GM23338 (cell line): Measurements from ENCODE around the gene RXYLT1. TPM values are rescaled to one million over a fixed set of nuclear protein-coding genes. Genes with fewer than 3 reads are reported as not detected.

ENCODE experiments used
- ATAC-seq: fragments of 200-7000 bp; cut with Tn5 transposase; 3 replicates; pipeline ENCODE4 v1.9.1; 2020
- DNase-seq: peaks from one replicate; pipeline ENCODE4 v3.0.0-alpha.2; 2015; ENCODE audit warnings: low spot score
- H2AFZ ChIP-seq: fragments of 200-600 bp; sonication (generic); 2 replicates; pipeline ENCODE4 v1.8.0; 2016; ENCODE audit warnings: antibody characterized with exemption, mild to moderate bottlenecking, moderate library complexity
- H3F3A ChIP-seq: fragments of 200-600 bp; sonication (generic); replicated peaks from 2 replicates; pipeline ENCODE4 v1.8.0; 2017; ENCODE audit warnings: antibody characterized with exemption, mixed run types, low read depth
- H3K27ac ChIP-seq: fragments of 200-600 bp; sonication (generic); 2 replicates; pipeline ENCODE4 v1.6.1; 2016; ENCODE audit warnings: low read depth
- H3K27me3 ChIP-seq: fragments of 200-600 bp; sonication (generic); 2 replicates; pipeline ENCODE4 v1.8.0; 2016; ENCODE audit warnings: mild to moderate bottlenecking, mixed run types, moderate library complexity; ENCODE audit not compliant: insufficient read depth
- H3K36me3 ChIP-seq: fragments of 200-600 bp; sonication (generic); 2 replicates; pipeline ENCODE4 v1.8.0; 2016; ENCODE audit warnings: mild to moderate bottlenecking; ENCODE audit not compliant: insufficient read depth
- H3K4me1 ChIP-seq: fragments of 200-600 bp; sonication (generic); 2 replicates; pipeline ENCODE4 v1.8.0; 2016; ENCODE audit warnings: mild to moderate bottlenecking, moderate library complexity; ENCODE audit not compliant: insufficient read depth
- H3K4me2 ChIP-seq: fragments of 200-600 bp; sonication (generic); 2 replicates; pipeline ENCODE4 v1.7.1; 2017; ENCODE audit warnings: mixed run types
- H3K4me3 ChIP-seq: fragments of 200-600 bp; sonication (generic); 2 replicates; pipeline ENCODE4 v1.6.1; 2016; ENCODE audit warnings: mixed run types
- H3K79me2 ChIP-seq: fragments of 200-600 bp; sonication (generic); replicated peaks from 2 replicates; pipeline ENCODE4 v1.8.0; 2017; ENCODE audit warnings: mild to moderate bottlenecking; ENCODE audit not compliant: insufficient read depth
- H3K9me2 ChIP-seq: fragments of 200-600 bp; sonication (generic); 2 replicates; pipeline ENCODE4 v1.8.0; 2017; ENCODE audit not compliant: insufficient read depth
- H4K20me1 ChIP-seq: fragments of 200-600 bp; sonication (generic); replicated peaks from 2 replicates; pipeline ENCODE4 v1.8.0; 2017; ENCODE audit warnings: mild to moderate bottlenecking; ENCODE audit not compliant: insufficient read depth
- H3K27ac Mint-ChIP-seq: 2 replicates; pipeline ENCODE4 v1.8.0; 2020; ENCODE audit warnings: inconsistent platforms, mild to moderate bottlenecking, moderate library complexity, mixed read lengths
- H3K27me3 Mint-ChIP-seq: 3 replicates; pipeline ENCODE4 v1.8.0; 2022; ENCODE audit warnings: low read depth, mild to moderate bottlenecking, moderate library complexity, mixed read lengths, inconsistent platforms; ENCODE audit not compliant: insufficient read depth, poor library complexity
- H3K36me3 Mint-ChIP-seq: 3 replicates; pipeline ENCODE4 v1.8.0; 2021; ENCODE audit warnings: low read depth, mild to moderate bottlenecking, inconsistent platforms, moderate library complexity, mixed read lengths
- H3K4me1 Mint-ChIP-seq: 3 replicates; pipeline ENCODE4 v1.8.0; 2020; ENCODE audit warnings: mild to moderate bottlenecking, inconsistent platforms, mixed read lengths
- H3K4me3 Mint-ChIP-seq: 3 replicates; pipeline ENCODE4 v1.8.0; 2021; ENCODE audit warnings: moderate library complexity, mild to moderate bottlenecking, inconsistent platforms, mixed read lengths
- H3K9me3 Mint-ChIP-seq: 3 replicates; pipeline ENCODE4 v1.8.0; 2020; ENCODE audit warnings: moderate library complexity, mild to moderate bottlenecking, inconsistent platforms, mixed read lengths
- CREB1 ChIP-seq: fragments of 250-450 bp; sonication (Bioruptor Pico); IDR thresholded peaks from 2 replicates; pipeline ENCODE4 v1.5.0; 2020; ENCODE audit warnings: low read depth, mild to moderate bottlenecking, moderate library complexity
- EZH2 ChIP-seq: fragments of 200-600 bp; sonication (generic); IDR thresholded peaks from one replicate; pipeline ENCODE4 v1.8.0; 2017; ENCODE audit warnings: antibody characterized with exemption, mild to moderate bottlenecking, low read depth; ENCODE audit not compliant: unreplicated experiment
- EZH2phosphoT487 ChIP-seq: fragments of 200-600 bp; sonication (generic); IDR thresholded peaks from one replicate; pipeline ENCODE4 v1.8.1; 2018; ENCODE audit warnings: antibody characterized with exemption; ENCODE audit not compliant: unreplicated experiment
- JUNB ChIP-seq: IDR thresholded peaks from one replicate; pipeline ENCODE4 v1.6.1; 2016; ENCODE audit warnings: antibody characterized with exemption; ENCODE audit not compliant: unreplicated experiment
- NANOG ChIP-seq: IDR thresholded peaks from 2 replicates; pipeline ENCODE4 v1.6.1; 2016; ENCODE audit warnings: antibody characterized with exemption, borderline replicate concordance
- POLR2AphosphoS5 ChIP-seq: IDR thresholded peaks from 2 replicates; pipeline ENCODE4 v1.6.1; 2016; ENCODE audit warnings: antibody characterized with exemption, low read depth
- STAT1 ChIP-seq: IDR thresholded peaks from one replicate; pipeline ENCODE4 v1.6.1; 2016; ENCODE audit warnings: antibody characterized with exemption; ENCODE audit not compliant: unreplicated experiment
- ZNF114 ChIP-seq: fragments of 250-450 bp; sonication (Bioruptor Pico); IDR thresholded peaks from 2 replicates; pipeline ENCODE4 v1.5.0; 2020; ENCODE audit warnings: mild to moderate bottlenecking, moderate library complexity
- ZNF331 ChIP-seq: fragments of 250-450 bp; sonication (Bioruptor Pico); IDR thresholded peaks from 2 replicates; pipeline ENCODE4 v1.5.0; 2020; ENCODE audit warnings: low read depth, mild to moderate bottlenecking, moderate library complexity
- polyA plus RNA-seq: library from polyadenylated mRNA; unstranded; fragments of >200 nt; fragmentation: Nextera tagmentation; extraction: Ambion mirVana; gene quantifications from 2 replicates; pipeline ENCODE4 v1.2.1, GENCODE V29; 2016
- total RNA-seq: library from RNA; depleted of rRNA; stranded (reverse); fragments of >200 nt; shearing (Covaris generic); gene quantifications from 2 replicates; pipeline ENCODE4 v1.2.3, GENCODE V29; 2014
- TF ChIP-seq, protein P1 (sequence below): IDR thresholded peaks from one replicate; pipeline ENCODE4 v1.6.1; 2018; ENCODE audit warnings: antibody characterized with exemption; ENCODE audit not compliant: unreplicated experiment
- TF ChIP-seq, protein P2 (sequence below), 2 experiments: fragments of 200-600 bp in 1 of 2; sonication (generic) in 1 of 2; conservative IDR thresholded peaks; 2 replicates each; pipeline versions ENCODE4 v1.5.1 to v1.6.1; 2016 to 2017; ENCODE audit warnings: antibody characterized with exemption in 2 of 2, low read depth in 2 of 2, mild to moderate bottlenecking in 2 of 2, moderate library complexity in 1 of 2
- TF ChIP-seq, protein P3 (sequence below): fragments of 250-450 bp; sonication (Bioruptor Pico); IDR thresholded peaks from 2 replicates; pipeline ENCODE4 v1.5.0; 2020; ENCODE audit warnings: mild to moderate bottlenecking, moderate library complexity
- TF ChIP-seq, protein P4 (sequence below): IDR thresholded peaks from 2 replicates; pipeline ENCODE4 v1.6.1; 2016; ENCODE audit warnings: antibody characterized with exemption

RXYLT1 gene
- total and polyA plus RNA-seq, 2 experiments from 2014 or later, result 10.1 to 11.1 TPM

DNA sequence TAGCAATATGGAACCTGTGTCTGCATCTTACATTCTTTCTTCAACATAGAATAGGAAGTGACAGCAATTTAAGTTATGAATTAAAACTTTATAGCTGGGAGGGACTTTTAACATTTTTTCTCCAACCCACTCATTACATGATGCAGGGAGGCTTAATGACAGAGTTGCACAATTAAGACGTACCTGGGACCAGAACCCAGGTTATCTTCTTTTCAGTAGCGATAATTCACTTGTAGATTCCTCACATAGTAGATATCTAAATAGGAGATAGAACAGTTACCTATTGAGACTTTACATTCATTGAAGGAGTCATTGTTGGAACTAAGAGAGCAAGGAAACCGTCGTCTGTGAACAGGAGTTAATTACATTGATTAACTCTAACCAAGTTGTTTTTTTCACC is 69.9 kb downstream of the RXYLT1 start:
- no peak overlapping the region for H3K4me3 ChIP-seq
- H3K4me2 ChIP-seq, result no peak overlapping the region
- peaks cover 70% of the 10 kb centered on the region for H3K79me2 ChIP-seq
- H3K4me1 Mint-ChIP-seq, result peaks cover 20% of the 10 kb centered on the region
- no peak for TF ChIP-seq CREB1
- TF ChIP-seq NANOG, result no peak
- TF ChIP-seq ZNF114 (CRISPR knock-in tag), result no peak
- no peak for TF ChIP-seq POLR2AphosphoS5
- no peak for TF ChIP-seq EZH2phosphoT487
- TF ChIP-seq JUNB, result no peak
- TF ChIP-seq, protein P1, sequence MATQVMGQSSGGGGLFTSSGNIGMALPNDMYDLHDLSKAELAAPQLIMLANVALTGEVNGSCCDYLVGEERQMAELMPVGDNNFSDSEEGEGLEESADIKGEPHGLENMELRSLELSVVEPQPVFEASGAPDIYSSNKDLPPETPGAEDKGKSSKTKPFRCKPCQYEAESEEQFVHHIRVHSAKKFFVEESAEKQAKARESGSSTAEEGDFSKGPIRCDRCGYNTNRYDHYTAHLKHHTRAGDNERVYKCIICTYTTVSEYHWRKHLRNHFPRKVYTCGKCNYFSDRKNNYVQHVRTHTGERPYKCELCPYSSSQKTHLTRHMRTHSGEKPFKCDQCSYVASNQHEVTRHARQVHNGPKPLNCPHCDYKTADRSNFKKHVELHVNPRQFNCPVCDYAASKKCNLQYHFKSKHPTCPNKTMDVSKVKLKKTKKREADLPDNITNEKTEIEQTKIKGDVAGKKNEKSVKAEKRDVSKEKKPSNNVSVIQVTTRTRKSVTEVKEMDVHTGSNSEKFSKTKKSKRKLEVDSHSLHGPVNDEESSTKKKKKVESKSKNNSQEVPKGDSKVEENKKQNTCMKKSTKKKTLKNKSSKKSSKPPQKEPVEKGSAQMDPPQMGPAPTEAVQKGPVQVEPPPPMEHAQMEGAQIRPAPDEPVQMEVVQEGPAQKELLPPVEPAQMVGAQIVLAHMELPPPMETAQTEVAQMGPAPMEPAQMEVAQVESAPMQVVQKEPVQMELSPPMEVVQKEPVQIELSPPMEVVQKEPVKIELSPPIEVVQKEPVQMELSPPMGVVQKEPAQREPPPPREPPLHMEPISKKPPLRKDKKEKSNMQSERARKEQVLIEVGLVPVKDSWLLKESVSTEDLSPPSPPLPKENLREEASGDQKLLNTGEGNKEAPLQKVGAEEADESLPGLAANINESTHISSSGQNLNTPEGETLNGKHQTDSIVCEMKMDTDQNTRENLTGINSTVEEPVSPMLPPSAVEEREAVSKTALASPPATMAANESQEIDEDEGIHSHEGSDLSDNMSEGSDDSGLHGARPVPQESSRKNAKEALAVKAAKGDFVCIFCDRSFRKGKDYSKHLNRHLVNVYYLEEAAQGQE, result no peak
- TF ChIP-seq, protein P2, sequence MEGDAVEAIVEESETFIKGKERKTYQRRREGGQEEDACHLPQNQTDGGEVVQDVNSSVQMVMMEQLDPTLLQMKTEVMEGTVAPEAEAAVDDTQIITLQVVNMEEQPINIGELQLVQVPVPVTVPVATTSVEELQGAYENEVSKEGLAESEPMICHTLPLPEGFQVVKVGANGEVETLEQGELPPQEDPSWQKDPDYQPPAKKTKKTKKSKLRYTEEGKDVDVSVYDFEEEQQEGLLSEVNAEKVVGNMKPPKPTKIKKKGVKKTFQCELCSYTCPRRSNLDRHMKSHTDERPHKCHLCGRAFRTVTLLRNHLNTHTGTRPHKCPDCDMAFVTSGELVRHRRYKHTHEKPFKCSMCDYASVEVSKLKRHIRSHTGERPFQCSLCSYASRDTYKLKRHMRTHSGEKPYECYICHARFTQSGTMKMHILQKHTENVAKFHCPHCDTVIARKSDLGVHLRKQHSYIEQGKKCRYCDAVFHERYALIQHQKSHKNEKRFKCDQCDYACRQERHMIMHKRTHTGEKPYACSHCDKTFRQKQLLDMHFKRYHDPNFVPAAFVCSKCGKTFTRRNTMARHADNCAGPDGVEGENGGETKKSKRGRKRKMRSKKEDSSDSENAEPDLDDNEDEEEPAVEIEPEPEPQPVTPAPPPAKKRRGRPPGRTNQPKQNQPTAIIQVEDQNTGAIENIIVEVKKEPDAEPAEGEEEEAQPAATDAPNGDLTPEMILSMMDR (conservative IDR thresholded peaks at IDR 0.05; ENCODE audit: low read depth in 2 of 2), result no peak
- TF ChIP-seq STAT1, result no peak
- TF ChIP-seq, protein P3, sequence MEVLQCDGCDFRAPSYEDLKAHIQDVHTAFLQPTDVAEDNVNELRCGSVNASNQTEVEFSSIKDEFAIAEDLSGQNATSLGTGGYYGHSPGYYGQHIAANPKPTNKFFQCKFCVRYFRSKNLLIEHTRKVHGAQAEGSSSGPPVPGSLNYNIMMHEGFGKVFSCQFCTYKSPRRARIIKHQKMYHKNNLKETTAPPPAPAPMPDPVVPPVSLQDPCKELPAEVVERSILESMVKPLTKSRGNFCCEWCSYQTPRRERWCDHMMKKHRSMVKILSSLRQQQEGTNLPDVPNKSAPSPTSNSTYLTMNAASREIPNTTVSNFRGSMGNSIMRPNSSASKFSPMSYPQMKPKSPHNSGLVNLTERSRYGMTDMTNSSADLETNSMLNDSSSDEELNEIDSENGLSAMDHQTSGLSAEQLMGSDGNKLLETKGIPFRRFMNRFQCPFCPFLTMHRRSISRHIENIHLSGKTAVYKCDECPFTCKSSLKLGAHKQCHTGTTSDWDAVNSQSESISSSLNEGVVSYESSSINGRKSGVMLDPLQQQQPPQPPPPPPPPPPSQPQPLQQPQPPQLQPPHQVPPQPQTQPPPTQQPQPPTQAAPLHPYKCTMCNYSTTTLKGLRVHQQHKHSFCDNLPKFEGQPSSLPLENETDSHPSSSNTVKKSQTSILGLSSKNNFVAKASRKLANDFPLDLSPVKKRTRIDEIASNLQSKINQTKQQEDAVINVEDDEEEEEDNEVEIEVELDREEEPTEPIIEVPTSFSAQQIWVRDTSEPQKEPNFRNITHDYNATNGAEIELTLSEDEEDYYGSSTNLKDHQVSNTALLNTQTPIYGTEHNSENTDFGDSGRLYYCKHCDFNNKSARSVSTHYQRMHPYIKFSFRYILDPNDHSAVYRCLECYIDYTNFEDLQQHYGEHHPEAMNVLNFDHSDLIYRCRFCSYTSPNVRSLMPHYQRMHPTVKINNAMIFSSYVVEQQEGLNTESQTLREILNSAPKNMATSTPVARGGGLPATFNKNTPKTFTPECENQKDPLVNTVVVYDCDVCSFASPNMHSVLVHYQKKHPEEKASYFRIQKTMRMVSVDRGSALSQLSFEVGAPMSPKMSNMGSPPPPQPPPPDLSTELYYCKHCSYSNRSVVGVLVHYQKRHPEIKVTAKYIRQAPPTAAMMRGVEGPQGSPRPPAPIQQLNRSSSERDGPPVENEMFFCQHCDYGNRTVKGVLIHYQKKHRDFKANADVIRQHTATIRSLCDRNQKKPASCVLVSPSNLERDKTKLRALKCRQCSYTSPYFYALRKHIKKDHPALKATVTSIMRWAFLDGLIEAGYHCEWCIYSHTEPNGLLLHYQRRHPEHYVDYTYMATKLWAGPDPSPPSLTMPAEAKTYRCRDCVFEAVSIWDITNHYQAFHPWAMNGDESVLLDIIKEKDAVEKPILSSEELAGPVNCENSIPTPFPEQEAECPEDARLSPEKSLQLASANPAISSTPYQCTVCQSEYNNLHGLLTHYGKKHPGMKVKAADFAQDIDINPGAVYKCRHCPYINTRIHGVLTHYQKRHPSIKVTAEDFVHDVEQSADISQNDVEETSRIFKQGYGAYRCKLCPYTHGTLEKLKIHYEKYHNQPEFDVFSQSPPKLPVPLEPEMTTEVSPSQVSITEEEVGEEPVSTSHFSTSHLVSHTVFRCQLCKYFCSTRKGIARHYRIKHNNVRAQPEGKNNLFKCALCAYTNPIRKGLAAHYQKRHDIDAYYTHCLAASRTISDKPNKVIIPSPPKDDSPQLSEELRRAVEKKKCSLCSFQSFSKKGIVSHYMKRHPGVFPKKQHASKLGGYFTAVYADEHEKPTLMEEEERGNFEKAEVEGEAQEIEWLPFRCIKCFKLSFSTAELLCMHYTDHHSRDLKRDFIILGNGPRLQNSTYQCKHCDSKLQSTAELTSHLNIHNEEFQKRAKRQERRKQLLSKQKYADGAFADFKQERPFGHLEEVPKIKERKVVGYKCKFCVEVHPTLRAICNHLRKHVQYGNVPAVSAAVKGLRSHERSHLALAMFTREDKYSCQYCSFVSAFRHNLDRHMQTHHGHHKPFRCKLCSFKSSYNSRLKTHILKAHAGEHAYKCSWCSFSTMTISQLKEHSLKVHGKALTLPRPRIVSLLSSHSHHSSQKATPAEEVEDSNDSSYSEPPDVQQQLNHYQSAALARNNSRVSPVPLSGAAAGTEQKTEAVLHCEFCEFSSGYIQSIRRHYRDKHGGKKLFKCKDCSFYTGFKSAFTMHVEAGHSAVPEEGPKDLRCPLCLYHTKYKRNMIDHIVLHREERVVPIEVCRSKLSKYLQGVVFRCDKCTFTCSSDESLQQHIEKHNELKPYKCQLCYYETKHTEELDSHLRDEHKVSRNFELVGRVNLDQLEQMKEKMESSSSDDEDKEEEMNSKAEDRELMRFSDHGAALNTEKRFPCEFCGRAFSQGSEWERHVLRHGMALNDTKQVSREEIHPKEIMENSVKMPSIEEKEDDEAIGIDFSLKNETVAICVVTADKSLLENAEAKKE (CRISPR knock-in tag), result no peak
- TF ChIP-seq, protein P4, sequence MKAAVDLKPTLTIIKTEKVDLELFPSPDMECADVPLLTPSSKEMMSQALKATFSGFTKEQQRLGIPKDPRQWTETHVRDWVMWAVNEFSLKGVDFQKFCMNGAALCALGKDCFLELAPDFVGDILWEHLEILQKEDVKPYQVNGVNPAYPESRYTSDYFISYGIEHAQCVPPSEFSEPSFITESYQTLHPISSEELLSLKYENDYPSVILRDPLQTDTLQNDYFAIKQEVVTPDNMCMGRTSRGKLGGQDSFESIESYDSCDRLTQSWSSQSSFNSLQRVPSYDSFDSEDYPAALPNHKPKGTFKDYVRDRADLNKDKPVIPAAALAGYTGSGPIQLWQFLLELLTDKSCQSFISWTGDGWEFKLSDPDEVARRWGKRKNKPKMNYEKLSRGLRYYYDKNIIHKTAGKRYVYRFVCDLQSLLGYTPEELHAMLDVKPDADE, result no peak
- TF ChIP-seq EZH2, result no peak
- TF ChIP-seq ZNF331 (CRISPR knock-in tag), result no peak
- peaks cover 4% of the 10 kb centered on the region for H4K20me1 ChIP-seq
- 0 out of 2 replicates have a peak, but pooled peaks cover 1% of the 10 kb centered on the region for H3F3A ChIP-seq
- H3K27ac Mint-ChIP-seq, result no peak overlapping the region
- no peaks in the 10 kb centered on the region for H3K9me2 ChIP-seq
- no peaks in the 10 kb centered on the region for H3K9me3 Mint-ChIP-seq
- ATAC-seq (no peak), DNase-seq (no peak)
- no peak overlapping the region for H2AFZ ChIP-seq
- H3K36me3 Mint-ChIP-seq, result no peaks in the 10 kb centered on the region
- no peaks in the 10 kb centered on the region for H3K36me3 ChIP-seq
- no peak overlapping the region for H3K4me3 Mint-ChIP-seq
- H3K27me3 ChIP-seq, result peaks cover 19% of the 10 kb centered on the region
- H3K4me1 ChIP-seq, result peaks cover 11% of the 10 kb centered on the region
- peaks cover 6% of the 10 kb centered on the region for H3K27me3 Mint-ChIP-seq
- H3K27ac ChIP-seq, result no peak overlapping the region
